Naive thymus-derived CD4-positive, alpha-beta T cell (primary cell): Measurements from ENCODE around the gene TCOF1. TPM values are rescaled to one million over a fixed set of nuclear protein-coding genes. Genes with fewer than 3 reads are reported as not detected.

Experiments
- ATAC-seq: fragments of 150-1000 bp; cut with Tn5 transposase; 2 replicates; pipeline ENCODE4 v1.10.0; 2021; ENCODE audit warnings: mild to moderate bottlenecking, moderate library complexity
- CTCF ChIA-PET: fragments of 350-600 bp; sonication (Branson Sonifier 250); formaldehyde crosslinking; loops from one replicate; lab custom pipeline; 2021; ENCODE audit warnings: antibody characterized with exemption; lab: Charles Lee
- POLR2A ChIA-PET: fragments of 350-600 bp; sonication (Branson Sonifier 250); formaldehyde crosslinking; loops from one replicate; lab custom pipeline; 2021; ENCODE audit warnings: antibody characterized with exemption, inconsistent platforms; lab: Charles Lee
- DNase-seq, 9 donors: peaks; one replicate each; pipeline versions ENCODE4 v3.0.0 to v3.0.0-alpha.2; 2020 to 2022; ENCODE audit warnings: mixed read lengths in 1 of 9
- H3K27ac ChIP-seq: one replicate; pipeline ENCODE4 v1.7.0; 2013; ENCODE audit warnings: mild to moderate bottlenecking, low read depth, low read length, moderate library complexity
- H3K27me3 ChIP-seq, 2 donors: one replicate each; pipeline ENCODE4 v1.7.0; 2013; ENCODE audit warnings: low read length in 2 of 2, mild to moderate bottlenecking in 2 of 2, moderate library complexity in 2 of 2; ENCODE audit not compliant: control insufficient read depth in 2 of 2, insufficient read depth in 2 of 2
- H3K36me3 ChIP-seq, 3 experiments: 1 replicate in 2 of 3; 2 replicates in 1 of 3; pipeline ENCODE4 v1.7.0; 2013; ENCODE audit warnings: low read length in 3 of 3, mild to moderate bottlenecking in 3 of 3, moderate library complexity in 1 of 3; ENCODE audit not compliant: insufficient read depth in 3 of 3, control insufficient read depth in 2 of 3
- H3K4me1 ChIP-seq, 2 donors: one replicate each; pipeline ENCODE4 v1.7.0; 2013; ENCODE audit warnings: low read length in 2 of 2, mild to moderate bottlenecking in 2 of 2, moderate library complexity in 1 of 2; ENCODE audit not compliant: control insufficient read depth in 2 of 2, insufficient read depth in 2 of 2
- H3K4me3 ChIP-seq: 2 replicates; pipeline ENCODE4 v1.7.0; 2013; ENCODE audit warnings: mild to moderate bottlenecking, low read length
- H3K9me3 ChIP-seq, 3 experiments: 1 replicate in 2 of 3; 2 replicates in 1 of 3; pipeline ENCODE4 v1.7.0; 2013; ENCODE audit warnings: low read length in 3 of 3; ENCODE audit not compliant: control insufficient read depth in 2 of 3
- H3K27ac Mint-ChIP-seq, 9 donors: one replicate each; pipeline ENCODE4 v1.8.0; 2020 to 2022; ENCODE audit warnings: mixed read lengths in 9 of 9, mild to moderate bottlenecking in 8 of 9, moderate library complexity in 5 of 9, inconsistent platforms in 2 of 9
- H3K27me3 Mint-ChIP-seq, 5 donors: one replicate each; pipeline ENCODE4 v1.8.0; 2021 to 2022; ENCODE audit warnings: mixed read lengths in 5 of 5, mild to moderate bottlenecking in 1 of 5
- H3K36me3 Mint-ChIP-seq, 5 donors: one replicate each; pipeline ENCODE4 v1.8.0; 2020 to 2022; ENCODE audit warnings: mixed read lengths in 5 of 5, mild to moderate bottlenecking in 3 of 5, inconsistent platforms in 1 of 5
- H3K4me1 Mint-ChIP-seq, 7 donors: one replicate each; pipeline ENCODE4 v1.8.0; 2020 to 2022; ENCODE audit warnings: mixed read lengths in 7 of 7, mild to moderate bottlenecking in 3 of 7, inconsistent platforms in 1 of 7
- H3K4me3 Mint-ChIP-seq, 10 donors: one replicate each; pipeline ENCODE4 v1.8.0; 2020 to 2022; ENCODE audit warnings: mild to moderate bottlenecking in 10 of 10, mixed read lengths in 10 of 10, moderate library complexity in 6 of 10, inconsistent platforms in 2 of 10
- H3K9me3 Mint-ChIP-seq, 11 donors: one replicate each; pipeline ENCODE4 v1.8.0; 2020 to 2022; ENCODE audit warnings: mixed read lengths in 11 of 11, mild to moderate bottlenecking in 4 of 11, inconsistent platforms in 1 of 11, moderate library complexity in 1 of 11
- intact Hi-C, 2 donors: fragments of 100-400 bp; cut with micrococcal nuclease; formaldehyde crosslinking; loops; one replicate each; pipeline ENCODE4 v1.15.1; 2023
- polyA plus RNA-seq, 2 donors: library from polyadenylated mRNA; unstranded; fragments of 300-500 nt; fragmentation: Illumina TruSeq; gene quantifications; one replicate each; pipeline ENCODE4 v1.2.3, GENCODE V29; 2021
- total RNA-seq, 6 experiments: library from RNA in 5 of 6; stranded (reverse) in 5 of 6; gene quantifications; 1 replicate in 5 of 6; 2 replicates in 1 of 6; pipeline ENCODE4 v1.2.3 and lab custom pipeline; 2021 to 2026

Gene TCOF1
- total and polyA plus RNA-seq, 7 experiments from 2014 or later: 3.9 to 60.0 (median 50.3) TPM

GRCh38 chr5:150400316-150401075 lies 43.0 kb downstream of the TCOF1 start:
- H3K9me3 ChIP-seq: no peaks in the 10 kb centered on the region
- DNase-seq: no peak
- H3K4me1 ChIP-seq: peaks cover 0 to 3% of the 10 kb centered on the region in 2 donors
- Mint-ChIP-seq H3K27me3 (no peaks in the 10 kb centered on the region), H3K4me1 (peaks cover 0 to 6% (median 5%) of the 10 kb centered on the region in 7 donors), H3K36me3 (peaks cover 6 to 46% (median 19%) of the 10 kb centered on the region in 5 donors), H3K27ac (peak overlapping the region in 6 of 9 donors; percentile 56 to 84 (median 72)), H3K9me3 (no peaks in the 10 kb centered on the region), H3K4me3 (no peak overlapping the region)
- ATAC-seq: peak; percentile 1
- intact Hi-C loops: no loop called here
- no peak overlapping the region for H3K4me3 ChIP-seq
- H3K27ac ChIP-seq: no peak overlapping the region
- H3K27me3 ChIP-seq: no peaks in the 10 kb centered on the region
- ChIA-PET POLR2A (interaction anchor here (0.9 to 1.4 kb wide), 2 partner anchors 10 to 49 kb away, joined by 3 to 4 read pairs; no protein-coding TSS in a partner anchor), CTCF (no interaction called here)
- peaks cover 0 to 97% (median 19%) of the 10 kb centered on the region in 3 experiments for H3K36me3 ChIP-seq

- H3K4me3 Mint-ChIP-seq: peak overlapping the region in 1 of 10 donors; percentile 26
- no peaks in the 10 kb centered on the region for H3K27me3 ChIP-seq
- ATAC-seq (no peak), DNase-seq (no peak)
- no peak overlapping the region for H3K4me3 ChIP-seq
- H3K4me1 ChIP-seq: peaks cover 0 to 3% of the 10 kb centered on the region in 2 donors
- peaks cover 0 to 7% (median 5%) of the 10 kb centered on the region in 7 donors for H3K4me1 Mint-ChIP-seq
- peaks cover 6 to 42% (median 15%) of the 10 kb centered on the region in 5 donors for H3K36me3 Mint-ChIP-seq
- H3K27me3 Mint-ChIP-seq: no peaks in the 10 kb centered on the region
- peaks cover 0 to 96% (median 22%) of the 10 kb centered on the region in 3 experiments for H3K36me3 ChIP-seq
- H3K27ac ChIP-seq: no peak overlapping the region
- ChIA-PET CTCF (no interaction called here), POLR2A (interaction anchor here (0.9 to 1.4 kb wide), 2 partner anchors 9 to 48 kb away, joined by 3 to 4 read pairs; no protein-coding TSS in a partner anchor)
- intact Hi-C loops: no loop called here
- peak overlapping the region in 8 of 9 donors; percentile 9 to 79 (median 34) for H3K27ac Mint-ChIP-seq
- no peaks in the 10 kb centered on the region for H3K9me3 ChIP-seq
- H3K9me3 Mint-ChIP-seq: no peaks in the 10 kb centered on the region
Measured at GRCh38 chr5:150401076-150401375, 43.5 kb downstream of the TCOF1 start.

GRCh38 chr5:150401376-150402228 lies 44.1 kb downstream of the TCOF1 start:
- Histone ChIP-seq H3K9me3 (no peaks in the 10 kb centered on the region), H3K27me3 (no peaks in the 10 kb centered on the region), H3K4me1 (peaks cover 0 to 3% of the 10 kb centered on the region in 2 donors), H3K4me3 (no peak overlapping the region), H3K27ac (no peak overlapping the region), H3K36me3 (peaks cover 0 to 96% (median 27%) of the 10 kb centered on the region in 3 experiments)
- Mint-ChIP-seq H3K27me3 (no peaks in the 10 kb centered on the region), H3K4me1 (peaks cover 0 to 8% (median 5%) of the 10 kb centered on the region in 7 donors), H3K36me3 (peaks cover 6 to 39% (median 9%) of the 10 kb centered on the region in 5 donors), H3K9me3 (no peaks in the 10 kb centered on the region), H3K27ac (peak overlapping the region; percentile 9 to 79 (median 30)), H3K4me3 (peak overlapping the region in 1 of 10 donors; percentile 26)
- intact Hi-C loops: no loop called here
- ATAC-seq: no peak
- POLR2A ChIA-PET: interaction anchor here (0.9 to 1.4 kb wide), 2 partner anchors 9 to 47 kb away, joined by 3 to 4 read pairs; no protein-coding TSS in a partner anchor
- CTCF ChIA-PET: no interaction called here
- DNase-seq: no peak

DNA sequence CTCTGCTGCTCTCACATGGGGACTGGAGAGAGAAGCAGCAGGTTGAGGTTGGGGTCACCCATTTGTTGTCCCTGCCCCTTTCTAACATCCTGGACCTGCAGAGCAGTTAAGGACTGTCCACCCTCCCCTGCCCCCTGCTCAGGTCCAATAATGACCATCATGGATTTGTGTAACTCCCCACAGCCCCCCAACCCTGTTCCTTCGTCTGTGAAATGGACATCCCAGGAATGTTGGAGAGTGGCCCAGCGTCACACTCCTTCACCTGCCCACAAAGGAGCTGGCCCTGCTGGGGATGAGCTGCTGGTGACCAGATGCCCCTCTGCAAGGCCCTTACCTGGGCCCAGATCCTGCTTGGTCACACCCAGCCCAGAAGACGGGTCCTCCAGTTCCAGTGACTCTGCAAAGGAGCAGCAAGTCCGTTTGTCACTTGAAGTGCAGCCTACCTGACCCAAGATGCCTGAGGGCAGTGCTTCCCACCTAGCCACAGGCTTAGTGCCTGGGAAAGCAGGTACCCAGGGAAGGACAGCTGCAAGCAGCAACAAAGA lies 44.8 kb downstream of the TCOF1 start:
- H3K27me3 Mint-ChIP-seq: no peaks in the 10 kb centered on the region
- ATAC-seq: no peak
- peaks cover 0 to 8% (median 5%) of the 10 kb centered on the region in 7 donors for H3K4me1 Mint-ChIP-seq
- H3K36me3 Mint-ChIP-seq: peaks cover 6 to 36% (median 9%) of the 10 kb centered on the region in 5 donors
- POLR2A ChIA-PET: no interaction called here
- no peak overlapping the region for H3K4me3 Mint-ChIP-seq
- no peaks in the 10 kb centered on the region for H3K9me3 ChIP-seq
- peaks cover 0 to 98% (median 27%) of the 10 kb centered on the region in 3 experiments for H3K36me3 ChIP-seq
- peak overlapping the region in 4 of 9 donors; percentile 25 to 80 (median 46) for H3K27ac Mint-ChIP-seq
- DNase-seq: no peak
- intact Hi-C loops: no loop called here
- H3K27me3 ChIP-seq: no peaks in the 10 kb centered on the region
- CTCF ChIA-PET: no interaction called here
- peaks cover 0 to 3% of the 10 kb centered on the region in 2 donors for H3K4me1 ChIP-seq
- H3K4me3 ChIP-seq: no peak overlapping the region
- no peaks in the 10 kb centered on the region for H3K9me3 Mint-ChIP-seq
- no peak overlapping the region for H3K27ac ChIP-seq

DNA sequence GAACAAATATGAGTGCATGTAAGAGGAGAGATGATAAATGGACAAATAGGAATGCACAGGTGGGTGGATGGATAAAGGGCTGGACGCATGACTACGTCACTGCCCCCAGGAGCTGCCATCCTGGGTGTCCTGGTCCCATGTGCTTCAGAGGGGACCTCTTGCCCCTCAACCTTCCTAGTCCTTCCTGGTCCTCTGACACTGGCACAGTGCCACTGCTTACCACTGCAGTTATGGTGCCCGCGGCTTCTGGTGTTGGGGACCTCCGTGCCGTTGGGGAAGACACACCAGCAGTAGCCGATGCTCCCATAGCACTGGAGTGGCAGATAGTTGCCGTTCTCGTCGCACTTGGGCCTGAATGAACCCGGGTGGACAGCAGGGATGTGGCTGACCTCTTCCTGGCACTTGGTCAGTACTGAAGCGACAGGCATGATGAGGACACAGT lies 45.4 kb downstream of the TCOF1 start:
- POLR2A ChIA-PET: no interaction called here
- ATAC-seq: no peak
- Histone ChIP-seq H3K9me3 (no peaks in the 10 kb centered on the region), H3K27ac (no peak overlapping the region), H3K4me3 (no peak overlapping the region), H3K27me3 (no peaks in the 10 kb centered on the region), H3K4me1 (peaks cover 0 to 4% of the 10 kb centered on the region in 2 donors), H3K36me3 (peaks cover 0 to 94% (median 27%) of the 10 kb centered on the region in 3 experiments)
- Mint-ChIP-seq H3K4me1 (peaks cover 0 to 8% (median 5%) of the 10 kb centered on the region in 7 donors), H3K27ac (peak overlapping the region in 4 of 9 donors; percentile 25 to 80 (median 46)), H3K9me3 (no peaks in the 10 kb centered on the region), H3K27me3 (no peaks in the 10 kb centered on the region), H3K4me3 (no peak overlapping the region), H3K36me3 (peaks cover 3 to 33% (median 9%) of the 10 kb centered on the region in 5 donors)
- intact Hi-C loops: no loop called here
- DNase-seq: no peak
- CTCF ChIA-PET: no interaction called here

- Histone ChIP-seq H3K27me3 (no peaks in the 10 kb centered on the region), H3K4me1 (peaks cover 0 to 14% of the 10 kb centered on the region in 2 donors), H3K9me3 (no peaks in the 10 kb centered on the region), H3K27ac (no peak overlapping the region), H3K36me3 (peaks cover 0 to 82% (median 27%) of the 10 kb centered on the region in 3 experiments), H3K4me3 (no peak overlapping the region)
- Mint-ChIP-seq H3K9me3 (no peaks in the 10 kb centered on the region), H3K27me3 (no peaks in the 10 kb centered on the region), H3K36me3 (peaks cover 3 to 30% (median 9%) of the 10 kb centered on the region in 5 donors), H3K4me1 (peaks cover 0 to 16% (median 6%) of the 10 kb centered on the region in 7 donors), H3K27ac (peak overlapping the region in 1 of 9 donors; percentile 18), H3K4me3 (no peak overlapping the region)
- ChIA-PET CTCF (no interaction called here), POLR2A (interaction anchor here (0.6 kb wide), 1 partner anchor 8 kb away, joined by 3 read pairs; the partner anchor contains the start of gene CD74)
- DNase-seq (no peak), ATAC-seq (no peak)
- intact Hi-C loops: no loop called here
Measured at GRCh38 chr5:150404121-150404520, 46.6 kb downstream of the TCOF1 start.
